WTC11 (cell line): Measurements from ENCODE around the gene P2RX6.

Experiments used
- ARID4B ChIP-seq: sonication (generic); formaldehyde crosslinking; IDR thresholded peaks from 2 replicates; pipeline ENCODE4 v1.8.0; 2023; ENCODE audit warnings: missing genetic modification reagents, mild to moderate bottlenecking, borderline replicate concordance
- CTCF ChIP-seq: fragments of 200-600 bp; IDR thresholded peaks from 2 replicates; pipeline ENCODE4 v1.8.0; 2022; ENCODE audit warnings: antibody characterized with exemption
- JUN ChIP-seq: sonication (generic); formaldehyde crosslinking; IDR thresholded peaks from 2 replicates; pipeline ENCODE4 v1.8.0; 2023; ENCODE audit warnings: mild to moderate bottlenecking, missing genetic modification reagents
- NFATC4 ChIP-seq: fragments of 250-450 bp; sonication (Bioruptor Pico); IDR thresholded peaks from 2 replicates; pipeline ENCODE4 v1.9.0; 2021; ENCODE audit warnings: mild to moderate bottlenecking
- NFYB ChIP-seq: sonication (generic); formaldehyde crosslinking; conservative IDR thresholded peaks from 2 replicates; pipeline ENCODE4 v1.8.0; 2022; ENCODE audit warnings: low read depth, missing genetic modification reagents
- SMAD3 ChIP-seq: sonication (generic); formaldehyde crosslinking; IDR thresholded peaks from 2 replicates; pipeline ENCODE4 v1.8.0; 2022; ENCODE audit warnings: missing genetic modification reagents, mild to moderate bottlenecking, borderline replicate concordance
- TEAD4 ChIP-seq: sonication (generic); formaldehyde crosslinking; IDR thresholded peaks from 2 replicates; pipeline ENCODE4 v1.8.0; 2022; ENCODE audit warnings: mild to moderate bottlenecking, missing genetic modification reagents

- TF ChIP-seq NFATC4 (CRISPR knock-in tag), result no peak
- no peak for TF ChIP-seq ARID4B (CRISPR knock-in tag)
- no peak for TF ChIP-seq NFYB (CRISPR knock-in tag)
- TF ChIP-seq CTCF, result no peak
- no peak for TF ChIP-seq SMAD3
- TF ChIP-seq TEAD4, result no peak
- no peak for TF ChIP-seq JUN (CRISPR knock-in tag)
Observed at GRCh38 chr22:20974336-20974955, 40.5 kb upstream of the P2RX6 start.
